HG03571 (cell line): ENCODE data around the gene ADNP.

ENCODE experiments used
- ATAC-seq: cut with Tn5 transposase; IDR thresholded peaks from one replicate; pipeline ENCODE4 v1.9.1; 2021; ENCODE audit not compliant: unreplicated experiment

Gene ADNP

DNA sequence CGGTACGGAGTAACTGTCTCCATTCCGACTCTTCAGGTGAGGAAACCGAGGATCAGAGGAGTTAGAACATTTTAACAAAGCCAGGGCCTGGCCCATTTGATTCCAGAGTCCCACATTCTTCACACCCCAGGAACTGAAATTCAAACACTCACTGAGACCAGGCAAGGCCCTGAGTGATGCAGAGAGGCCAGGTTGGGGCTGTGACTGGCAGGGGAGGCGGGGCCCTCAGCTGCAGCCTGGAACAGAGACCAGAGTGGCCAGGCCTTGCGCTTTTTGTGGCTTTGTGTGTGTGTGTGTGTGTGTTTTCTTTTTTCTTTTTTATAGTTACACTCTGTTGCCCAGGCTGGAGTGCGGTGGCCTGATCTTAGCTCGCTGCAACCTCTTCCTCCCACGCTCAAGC lies 79.2 kb downstream of the ADNP start:
- ATAC-seq: no peak

DNA sequence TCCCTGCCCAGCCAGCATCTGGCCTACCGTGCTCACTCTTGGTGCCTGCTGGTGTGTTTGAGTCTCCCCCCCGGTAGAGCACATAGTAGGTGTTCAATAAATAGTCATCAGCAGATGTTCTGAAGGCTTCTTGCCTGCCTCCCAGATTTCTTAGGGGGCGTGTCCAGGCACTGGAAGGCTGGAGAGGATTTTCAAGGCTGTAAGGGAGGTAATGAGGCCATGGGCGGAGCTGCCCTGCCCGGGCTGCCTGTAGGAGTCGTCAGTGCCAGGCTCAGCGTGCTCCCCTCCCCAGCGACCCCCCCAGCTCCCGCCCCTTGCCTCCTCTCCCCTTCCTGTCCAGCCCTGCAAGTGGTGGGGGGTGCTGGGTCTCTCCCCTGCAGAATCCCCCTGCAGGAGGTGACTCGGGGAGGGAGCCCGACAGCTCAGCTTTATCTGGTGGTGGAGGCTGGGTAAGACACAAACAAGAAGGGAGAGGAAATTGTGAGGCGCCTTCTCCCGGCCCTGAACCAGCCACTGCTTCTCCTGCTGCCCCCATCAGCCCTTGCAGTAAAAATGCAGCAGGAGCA lies 80.4 kb downstream of the ADNP start:
- ATAC-seq: no peak

DNA sequence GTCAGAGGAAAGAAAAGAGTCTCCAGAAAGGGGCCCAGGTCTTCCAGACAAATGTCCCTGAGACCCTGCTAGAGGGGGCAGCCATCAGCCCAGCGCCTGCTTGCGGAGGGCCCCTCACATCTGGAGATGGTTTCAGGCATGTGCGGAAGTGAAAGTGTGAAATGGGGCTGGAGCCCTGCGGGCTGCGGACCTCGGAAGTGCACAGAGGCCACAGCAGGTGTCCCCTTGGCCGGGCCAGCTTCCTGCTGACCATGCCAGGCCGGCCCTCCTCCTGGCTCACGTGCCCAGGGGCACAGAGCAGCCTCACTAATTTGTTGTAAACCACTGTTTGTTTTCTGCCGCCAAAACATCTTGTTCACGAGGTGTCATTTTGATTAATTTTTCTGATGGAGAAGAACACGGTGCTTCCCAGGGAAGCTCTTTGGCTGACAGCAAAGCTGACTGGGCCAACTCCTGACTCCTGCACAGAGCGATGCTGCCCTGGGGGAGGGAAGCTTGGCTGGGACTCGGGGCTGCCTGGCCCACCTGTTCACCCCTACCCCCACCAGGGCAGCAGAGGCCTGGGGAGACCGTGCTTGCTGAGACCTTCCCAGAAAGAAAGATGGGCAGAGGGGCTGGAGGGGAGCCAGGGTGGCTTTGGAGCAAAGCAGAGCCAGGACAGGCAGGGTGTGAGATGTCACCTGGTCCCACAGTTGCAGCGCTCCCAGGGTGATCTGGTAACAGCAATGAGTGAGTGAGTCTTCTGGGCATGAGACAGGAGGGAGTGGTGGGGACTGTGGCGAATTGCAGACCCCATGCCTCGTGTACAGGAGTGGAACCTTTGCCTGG lies 82.2 kb downstream of the ADNP start:
- ATAC-seq: no peak

DNA sequence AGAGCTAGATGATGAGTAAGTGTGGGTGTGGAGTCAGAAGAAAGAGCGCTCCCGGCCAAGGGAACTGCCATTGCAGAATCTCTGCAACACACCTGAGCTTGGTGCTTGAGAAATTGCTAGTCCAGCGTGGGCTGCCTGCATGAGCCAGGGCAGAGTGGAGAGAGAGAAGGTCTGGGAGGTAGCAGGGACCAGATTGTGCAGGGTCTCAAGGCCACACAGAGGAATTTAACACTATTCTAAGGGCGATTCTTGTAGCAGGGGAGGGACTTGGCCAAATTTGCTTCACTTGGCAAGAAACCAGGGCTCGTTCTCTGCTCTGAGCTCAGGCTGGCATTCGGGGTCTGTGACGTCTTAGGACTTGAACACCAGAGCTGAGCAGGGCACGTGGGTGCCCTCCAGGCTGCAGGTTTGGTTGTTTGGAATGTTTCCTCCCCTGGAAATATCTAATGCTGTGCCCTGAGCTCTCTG lies 82.9 kb downstream of the ADNP start:
- no peak for ATAC-seq

DNA sequence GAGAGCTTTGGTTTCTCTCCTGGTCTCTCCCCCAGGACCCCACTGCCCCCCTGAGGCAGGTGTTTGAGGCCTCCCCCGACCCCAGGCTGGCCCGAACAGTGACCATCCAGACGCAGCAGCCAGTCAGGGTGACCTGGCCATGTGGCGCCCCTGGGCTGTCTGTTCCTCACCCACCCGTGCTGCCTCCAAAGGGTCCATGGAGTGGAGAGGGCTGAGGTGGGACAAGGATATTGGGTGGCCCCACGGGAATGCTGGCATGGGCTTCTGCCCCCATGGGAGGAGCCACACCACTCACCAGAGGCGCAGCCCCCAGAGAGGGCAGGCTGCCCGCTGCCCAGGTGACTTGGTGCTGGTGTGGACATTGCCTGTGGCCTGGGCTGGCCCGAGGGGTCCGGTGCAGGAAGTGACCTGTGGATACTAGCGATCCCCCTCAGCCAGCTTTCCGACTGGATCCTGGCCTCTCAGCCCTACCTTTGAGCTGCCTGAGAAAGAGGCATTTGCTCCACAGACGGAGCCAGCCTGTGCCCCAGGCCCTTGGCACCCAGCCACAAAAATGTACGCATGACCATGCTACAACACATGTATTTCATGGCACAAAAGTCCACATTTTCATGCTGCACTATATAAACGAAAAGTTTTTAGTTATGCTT lies 85.5 kb downstream of the ADNP start:
- ATAC-seq: no peak

DNA sequence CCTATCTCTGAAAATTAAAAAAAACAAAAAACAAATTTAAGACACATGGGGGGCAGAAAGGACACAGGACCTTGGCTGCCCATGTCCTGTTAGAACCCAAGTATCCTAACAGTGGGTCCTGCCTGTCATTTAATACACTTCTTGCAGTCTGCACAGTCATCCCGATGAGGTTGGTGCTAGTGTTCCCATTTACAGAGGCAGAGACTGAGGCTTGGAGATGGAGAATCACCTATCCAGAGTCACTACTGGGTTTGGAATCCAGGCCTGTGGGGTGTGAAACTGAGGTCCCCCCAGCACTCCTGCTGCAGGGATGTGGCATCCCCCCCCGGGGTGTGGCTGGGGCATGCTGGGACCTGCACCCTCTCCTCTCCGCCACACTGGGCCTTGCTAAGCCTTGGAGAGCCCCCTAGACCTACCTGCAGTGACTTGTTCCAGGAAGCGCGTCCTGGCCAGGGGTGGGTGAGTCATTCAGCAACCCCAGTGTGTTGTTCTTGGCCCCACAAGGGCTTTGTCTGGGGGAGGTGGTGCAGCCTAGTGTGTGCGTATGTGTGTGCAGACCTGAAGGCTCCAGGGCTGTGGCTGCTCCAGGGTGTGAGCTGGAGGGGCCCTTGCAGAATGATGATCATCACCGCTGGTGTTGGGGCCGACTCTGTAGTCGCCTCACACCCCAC lies 86.7 kb downstream of the ADNP start:
- ATAC-seq: peak; percentile 93

DNA sequence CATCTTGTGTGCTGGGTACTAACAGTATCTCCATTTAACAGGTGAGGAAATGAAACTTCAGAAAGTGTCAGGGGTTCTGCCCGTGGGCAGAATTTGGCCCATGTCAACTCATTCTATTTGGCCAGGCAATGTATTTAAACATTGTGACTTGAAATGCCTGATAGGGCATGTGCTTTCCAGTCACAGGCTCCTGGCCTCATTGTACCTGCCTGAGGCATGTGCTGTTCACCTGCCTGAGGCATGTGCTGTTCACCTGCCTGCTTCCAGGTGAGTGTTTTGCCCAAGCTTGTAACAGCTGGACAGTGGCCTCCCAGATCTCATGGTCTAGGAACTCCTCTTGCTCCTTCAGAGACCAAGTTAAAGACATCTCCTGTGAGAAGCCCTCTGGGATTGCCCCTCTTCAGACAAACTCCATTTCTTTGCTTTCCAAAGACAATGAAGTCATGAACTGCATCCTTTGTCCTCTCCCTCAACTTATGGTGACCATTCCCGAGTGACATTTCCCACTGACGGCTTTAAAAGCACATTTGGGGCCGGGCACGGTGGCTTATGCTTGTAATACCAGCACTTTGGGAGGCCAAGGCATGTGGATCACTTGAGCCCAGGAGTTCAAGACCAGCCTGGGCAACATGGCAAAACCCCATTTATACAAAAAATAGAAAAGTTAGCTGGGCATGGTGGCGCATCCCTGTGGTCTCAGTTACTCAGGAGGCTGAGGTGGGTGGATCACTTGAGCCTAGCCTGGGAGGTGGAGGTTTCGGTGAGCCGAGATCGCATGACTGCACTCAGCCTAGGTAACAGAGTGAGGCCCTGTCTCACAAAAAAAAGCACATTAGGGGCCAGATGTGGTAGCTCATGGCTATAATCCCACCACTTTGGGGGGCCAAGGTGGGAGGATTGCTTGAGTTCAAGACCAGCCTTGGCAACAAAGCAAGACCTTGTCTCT lies 87.6 kb downstream of the ADNP start:
- no peak for ATAC-seq

DNA sequence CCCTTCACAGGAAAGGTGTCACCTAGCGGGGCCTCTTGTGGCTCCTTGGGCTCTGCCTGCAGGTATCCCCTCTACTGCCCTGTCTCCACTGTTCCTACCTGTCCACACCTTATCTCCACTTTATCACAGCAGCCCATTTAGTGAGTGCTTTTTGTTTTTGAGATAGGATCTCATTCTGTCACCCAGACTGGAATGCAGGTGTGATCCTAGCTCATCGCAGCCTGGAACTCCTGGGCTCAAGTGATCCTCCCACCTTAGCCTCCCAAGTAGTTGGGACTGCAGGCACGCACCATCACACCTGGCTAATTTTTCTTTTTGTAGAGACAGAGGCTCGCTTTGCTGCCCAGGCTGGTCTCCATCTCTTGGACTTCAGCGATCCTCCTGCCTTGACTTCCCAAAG lies 88.4 kb downstream of the ADNP start:
- no peak for ATAC-seq
